Endothelial cell of umbilical vein (primary cell): ENCODE data around the gene GIMAP7. TPM values are rescaled to one million over a fixed set of nuclear protein-coding genes. Genes with fewer than 3 reads are reported as not detected.

Experiments used
- BruUV-seq: library from RNA; stranded (reverse); fragments of 400-500 nt; replicated peaks from 2 replicates; lab custom pipeline; 2021; lab: Mats Ljungman, UMichigan
- CTCF ChIA-PET: fragments of 300-600, 350-600 bp; sonication (Branson Sonifier 250); formaldehyde crosslinking; loops from one replicate; lab custom pipeline; 2021; ENCODE audit warnings: antibody characterized with exemption, inconsistent platforms; lab: Charles Lee
- POLR2A ChIA-PET: fragments of 300-600, 350-600 bp; sonication (Branson Sonifier 250); formaldehyde crosslinking; loops from one replicate; lab custom pipeline; 2021; ENCODE audit warnings: antibody characterized with exemption, inconsistent platforms; lab: Charles Lee
- DNase-seq: peaks from one replicate; pipeline ENCODE4 v3.0.0-alpha.2; 2011; ENCODE audit warnings: low read depth, low spot score
- FAIRE-seq: peaks from 2 replicates; lab custom pipeline; 2011; peaks lifted over from hg19 to GRCh38; lab: Jason Lieb, UNC
- H2AFZ ChIP-seq: 2 replicates; pipeline ENCODE4 v1.6.0; 2012; ENCODE audit warnings: low read depth, low read length, control low read depth, inconsistent platforms
- H3K27ac ChIP-seq: 2 replicates; pipeline ENCODE4 v1.5.1; 2011; ENCODE audit warnings: low read depth, mild to moderate bottlenecking, control low read depth, low read length, moderate library complexity; ENCODE audit not compliant: insufficient read depth
- H3K27me3 ChIP-seq, 2 experiments: 2 replicates each; pipeline versions ENCODE4 v1.6.0 to v1.6.1; 2011; ENCODE audit warnings: low read length in 2 of 2, mixed read lengths in 1 of 2; ENCODE audit not compliant: control insufficient read depth in 2 of 2, insufficient read depth in 2 of 2
- H3K36me3 ChIP-seq, 2 experiments: 2 replicates in 1 of 2; 3 replicates in 1 of 2; pipeline ENCODE4 v1.5.1; 2011; ENCODE audit warnings: low read length in 2 of 2, mild to moderate bottlenecking in 1 of 2, moderate library complexity in 1 of 2; ENCODE audit not compliant: control insufficient read depth in 2 of 2, insufficient read depth in 2 of 2; ENCODE audit errors: extremely low read depth in 1 of 2
- H3K4me1 ChIP-seq: 3 replicates; pipeline ENCODE4 v1.5.1; 2011; ENCODE audit warnings: mild to moderate bottlenecking, low read length; ENCODE audit not compliant: control insufficient read depth, insufficient read depth; ENCODE audit errors: extremely low read depth
- H3K4me2 ChIP-seq: 2 replicates; pipeline ENCODE4 v1.6.1; 2011; ENCODE audit warnings: low read length, control low read depth, mixed read lengths; ENCODE audit not compliant: insufficient read depth
- H3K4me3 ChIP-seq, 3 experiments: fragments of 200-600 bp in 1 of 3; sonication (generic), shearing (Covaris generic) in 1 of 3; replicated peaks in 1 of 3; 2 replicates each; pipeline ENCODE4 v1.5.1; 2011 to 2016; ENCODE audit warnings: control low read depth in 3 of 3, low read length in 3 of 3, mild to moderate bottlenecking in 2 of 3, inconsistent platforms in 1 of 3, low read depth in 1 of 3, moderate library complexity in 1 of 3; ENCODE audit not compliant: insufficient read depth in 1 of 3
- H3K79me2 ChIP-seq: 2 replicates; pipeline ENCODE4 v1.6.0; 2012; ENCODE audit warnings: low read length, inconsistent platforms; ENCODE audit not compliant: control insufficient read depth, insufficient read depth
- H3K9ac ChIP-seq: replicated peaks from 2 replicates; pipeline ENCODE3; 2011; ENCODE audit warnings: low read length, control low read depth; ENCODE audit not compliant: insufficient read depth; ENCODE audit errors: extremely low read depth
- H3K9me1 ChIP-seq: replicated peaks from 3 replicates; pipeline ENCODE4 v1.6.0; 2011; ENCODE audit warnings: mild to moderate bottlenecking, low read length; ENCODE audit not compliant: control insufficient read depth, insufficient read depth; ENCODE audit errors: extremely low read depth
- H3K9me3 ChIP-seq: replicated peaks from 2 replicates; pipeline ENCODE4 v1.5.1; 2012; ENCODE audit warnings: low read length, inconsistent platforms; ENCODE audit not compliant: control insufficient read depth, insufficient read depth
- H4K20me1 ChIP-seq: replicated peaks from 2 replicates; pipeline ENCODE3; 2011; ENCODE audit warnings: mild to moderate bottlenecking, low read length; ENCODE audit not compliant: control insufficient read depth, insufficient read depth; ENCODE audit errors: extremely low read depth
- CTCF ChIP-seq, 2 donors: IDR thresholded peaks; 1 replicate in 1 of 2; 2 replicates in 1 of 2; pipeline ENCODE4 v1.5.1; 2011; ENCODE audit warnings: low read length in 2 of 2, mild to moderate bottlenecking in 2 of 2, moderate library complexity in 2 of 2, control low read depth in 1 of 2, inconsistent platforms in 1 of 2, low read depth in 1 of 2; ENCODE audit not compliant: insufficient read depth in 1 of 2; ENCODE audit errors: extremely low read depth in 1 of 2
- EZH2 ChIP-seq: IDR thresholded peaks from 2 replicates; pipeline ENCODE4 v1.6.1; 2012; ENCODE audit warnings: borderline replicate concordance, low read depth, mild to moderate bottlenecking, moderate library complexity, low read length, inconsistent platforms; ENCODE audit not compliant: severe bottlenecking
- FOS ChIP-seq: IDR thresholded peaks from 2 replicates; pipeline ENCODE4 v1.6.1; 2011; ENCODE audit warnings: mild to moderate bottlenecking, low read length, moderate library complexity, borderline replicate concordance; ENCODE audit not compliant: insufficient read depth
- GATA2 ChIP-seq: IDR thresholded peaks from 2 replicates; pipeline ENCODE4 v1.7.0; 2011; ENCODE audit warnings: low read depth, mild to moderate bottlenecking, moderate library complexity, mixed read lengths, low read length; ENCODE audit not compliant: insufficient read length, insufficient read depth
- JUN ChIP-seq: IDR thresholded peaks from 2 replicates; pipeline ENCODE4 v1.6.1; 2011; ENCODE audit warnings: borderline replicate concordance, low read depth; ENCODE audit not compliant: insufficient read length, insufficient read depth
- MYC ChIP-seq: IDR thresholded peaks from one replicate; pipeline ENCODE4 v1.6.1; 2011; ENCODE audit warnings: mild to moderate bottlenecking, low read depth, low read length
- POLR2A ChIP-seq: IDR thresholded peaks from 2 replicates; pipeline ENCODE4 v1.6.1; 2012; ENCODE audit warnings: low read depth, mild to moderate bottlenecking, control low read depth, low read length
- POLR2AphosphoS5 ChIP-seq: IDR thresholded peaks from 2 replicates; pipeline ENCODE4 v1.6.1; 2012; ENCODE audit warnings: low read depth, mild to moderate bottlenecking, control low read depth, low read length, moderate library complexity; ENCODE audit not compliant: insufficient read depth
- dilution Hi-C: fragments of 300-500 bp; cut with MboI; formaldehyde crosslinking; loops from one replicate; pipeline ENCODE4 v1.15.0; 2019; ENCODE audit warnings: low sequenced_read_pairs; ENCODE audit not compliant: extremely low pct_ligation_motif_present
- intact Hi-C: fragments of 100-400 bp; cut with micrococcal nuclease; formaldehyde crosslinking; loops from one replicate; pipeline ENCODE4 v1.10.0; 2022
- polyA plus RNA-seq, 4 experiments: library from polyadenylated mRNA; depleted of rRNA in 3 of 4; stranded (reverse) in 3 of 4; unstranded in 1 of 4; fragments of >200 nt; gene quantifications; 2 replicates each; pipeline versions ENCODE4 v1.2.1 to v1.2.3, GENCODE V29; 2011 to 2012; ENCODE audit warnings: missing spikeins in 1 of 4
- total RNA-seq: library from RNA; stranded (reverse); gene quantifications from 2 replicates; pipeline ENCODE4 v1.2.3, GENCODE V29; 2021
- TF ChIP-seq, protein P1 (sequence below): IDR thresholded peaks from 2 replicates; pipeline ENCODE4 v1.6.1; 2011; ENCODE audit not compliant: insufficient read depth, insufficient read length

GIMAP7 gene
- total and polyA plus RNA-seq, 2 donors (not counting 3 experiments of a cell fraction or from before 2014, with no cell fraction given): 42.4 to 43.4 TPM

DNA sequence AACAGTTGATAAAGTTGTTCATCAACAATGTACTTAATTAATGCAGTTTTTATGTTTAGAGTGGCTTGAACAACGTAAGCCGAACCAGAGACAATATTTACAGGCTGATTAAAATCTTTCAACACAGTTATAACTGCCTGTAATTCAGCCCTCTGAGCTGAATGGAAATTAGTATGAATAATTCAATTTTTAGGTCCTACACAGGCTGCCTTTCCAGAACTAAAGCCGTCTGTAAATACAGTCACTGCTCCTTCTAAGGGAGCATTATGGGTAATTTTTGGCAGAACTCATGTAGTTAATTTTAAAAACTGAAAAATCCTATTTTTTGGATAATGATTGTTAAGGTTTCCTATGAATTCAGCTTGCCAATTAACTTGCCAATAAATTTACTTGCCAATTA lies 49.9 kb downstream of the GIMAP7 start:
- no TSS peak for BruUV-seq
- POLR2A ChIA-PET: no interaction called here
- no peaks in the 10 kb centered on the region for H3K36me3 ChIP-seq
- intact Hi-C loops: loop anchor here (5.0 to 10.0 kb wide), 3 partner anchors 97 to 420 kb away; partner anchors contain the start of gene ZNF775
- H3K4me2 ChIP-seq: no peak overlapping the region
- H3K79me2 ChIP-seq: peaks cover 25% of the 10 kb centered on the region
- H3K4me3 ChIP-seq: no peak overlapping the region
- peaks cover 48% of the 10 kb centered on the region for H3K4me1 ChIP-seq
- dilution Hi-C loops: no loop called here
- FAIRE-seq: no peak
- no peak for TF ChIP-seq EZH2
- no peak overlapping the region for H3K9ac ChIP-seq
- H4K20me1 ChIP-seq: no peaks in the 10 kb centered on the region
- H3K9me3 ChIP-seq: peaks cover 4% of the 10 kb centered on the region
- H3K27me3 ChIP-seq: no peaks in the 10 kb centered on the region
- H3K27ac ChIP-seq: no peak overlapping the region
- no peaks in the 10 kb centered on the region for H3K9me1 ChIP-seq
- no peak for DNase-seq
- peak overlapping the region; percentile 5 for H2AFZ ChIP-seq
- CTCF ChIA-PET: interaction anchor here (1.4 to 2.0 kb wide), 2 partner anchors 81 to 190 kb away, joined by 3 to 5 read pairs; no protein-coding TSS in a partner anchor

- CTCF ChIA-PET: interaction anchor here (1.4 kb wide), 1 partner anchor 190 kb away, joined by 3 read pairs; no protein-coding TSS in a partner anchor
- Histone ChIP-seq H3K27me3 (no peaks in the 10 kb centered on the region), H3K4me3 (no peak overlapping the region), H3K9ac (no peak overlapping the region), H3K27ac (no peak overlapping the region), H3K79me2 (peaks cover 32% of the 10 kb centered on the region), H4K20me1 (no peaks in the 10 kb centered on the region), H3K9me3 (peaks cover 4% of the 10 kb centered on the region), H3K36me3 (peaks cover 0 to 3% of the 10 kb centered on the region in 2 experiments), H2AFZ (no peak overlapping the region), H3K4me1 (peaks cover 54% of the 10 kb centered on the region), H3K4me2 (no peak overlapping the region), H3K9me1 (no peaks in the 10 kb centered on the region)
- BruUV-seq: no TSS peak
- no peak for TF ChIP-seq GATA2
- no peak for TF ChIP-seq MYC
- no peak for TF ChIP-seq EZH2
- TF ChIP-seq CTCF (IDR thresholded peaks at IDR 0.05; ENCODE audit: extremely low read depth in 1 of 2, insufficient read depth in 1 of 2, low read depth in 1 of 2, low read length in 2 of 2): no peak
- no peak for TF ChIP-seq JUN
- TF ChIP-seq, protein P1, sequence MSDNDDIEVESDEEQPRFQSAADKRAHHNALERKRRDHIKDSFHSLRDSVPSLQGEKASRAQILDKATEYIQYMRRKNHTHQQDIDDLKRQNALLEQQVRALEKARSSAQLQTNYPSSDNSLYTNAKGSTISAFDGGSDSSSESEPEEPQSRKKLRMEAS: no peak
- no peak for TF ChIP-seq POLR2AphosphoS5
- TF ChIP-seq POLR2A: no peak
- TF ChIP-seq FOS: no peak
- dilution Hi-C loops: no loop called here
- POLR2A ChIA-PET: no interaction called here
- no peak for FAIRE-seq
- no peak for DNase-seq
- intact Hi-C loops: loop anchor here (10.0 kb wide), 2 partner anchors 190 to 420 kb away; partner anchors contain the start of gene ZNF775
Observed at GRCh38 chr7:150565239-150565638, 50.6 kb downstream of the GIMAP7 start.
